ENCODE results near the gene RFX4. TPM values are rescaled to one million over a fixed set of nuclear protein-coding genes. Genes with fewer than 3 reads are reported as not detected.

RFX4 gene
- total RNA-seq, 1 experiment from 2014 or later = not detected

DNA sequence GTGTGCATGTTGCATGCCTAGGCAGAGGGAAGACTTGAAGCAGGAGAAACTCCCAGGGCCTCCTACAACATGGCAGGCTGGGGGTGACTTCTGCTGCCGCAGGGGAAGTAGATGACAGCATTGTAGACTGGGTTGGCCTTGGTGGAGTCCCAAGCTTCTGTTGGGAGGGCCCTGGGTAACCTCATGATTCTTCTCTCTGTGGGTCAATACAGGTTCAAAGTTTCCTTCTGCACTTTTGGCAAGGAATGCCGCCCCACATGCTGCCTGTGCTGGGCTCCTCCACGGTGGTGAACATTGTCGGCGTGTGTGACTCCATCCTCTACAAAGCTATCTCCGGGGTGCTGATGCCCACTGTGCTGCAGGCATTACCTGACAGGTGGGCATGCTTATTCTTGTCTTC, 113.3 kb downstream of the RFX4 start:
- Histone ChIP-seq H3K36me3 (ENCODE audit: insufficient read depth, low read length, poor library complexity, severe bottlenecking) (no peaks in the 10 kb centered on the region), H3K27ac (ENCODE audit: low read depth, low read length, poor library complexity, severe bottlenecking) (no peak overlapping the region), H3K4me3 (ENCODE audit: low read depth, low read length, poor library complexity, severe bottlenecking) (no peak overlapping the region), H3K9me3 (ENCODE audit: low read depth, low read length, poor library complexity, severe bottlenecking) (no peaks in the 10 kb centered on the region), H3K4me1 (ENCODE audit: insufficient read depth, low read length, poor library complexity, severe bottlenecking) (no peaks in the 10 kb centered on the region), H3K27me3 (replicated peaks; ENCODE audit: insufficient read depth, low read depth, low read length, poor library complexity) (no peaks in the 10 kb centered on the region)
- intact Hi-C loops (cut with micrococcal nuclease; ENCODE audit: unreplicated experiment) = no loop called here
- BruUV-seq (replicated peaks) = no TSS peak
- CTCF ChIA-PET = no interaction called here
- DNase-seq (ENCODE audit: low spot score) = no peak
- POLR2A ChIA-PET (ENCODE audit: low non-redundant PET) = no interaction called here
- TF ChIP-seq EZH2 (IDR thresholded peaks at IDR 0.05; ENCODE audit: borderline replicate concordance, low read depth, low read length, poor library complexity, severe bottlenecking) = no peak
- TF ChIP-seq, protein P1, sequence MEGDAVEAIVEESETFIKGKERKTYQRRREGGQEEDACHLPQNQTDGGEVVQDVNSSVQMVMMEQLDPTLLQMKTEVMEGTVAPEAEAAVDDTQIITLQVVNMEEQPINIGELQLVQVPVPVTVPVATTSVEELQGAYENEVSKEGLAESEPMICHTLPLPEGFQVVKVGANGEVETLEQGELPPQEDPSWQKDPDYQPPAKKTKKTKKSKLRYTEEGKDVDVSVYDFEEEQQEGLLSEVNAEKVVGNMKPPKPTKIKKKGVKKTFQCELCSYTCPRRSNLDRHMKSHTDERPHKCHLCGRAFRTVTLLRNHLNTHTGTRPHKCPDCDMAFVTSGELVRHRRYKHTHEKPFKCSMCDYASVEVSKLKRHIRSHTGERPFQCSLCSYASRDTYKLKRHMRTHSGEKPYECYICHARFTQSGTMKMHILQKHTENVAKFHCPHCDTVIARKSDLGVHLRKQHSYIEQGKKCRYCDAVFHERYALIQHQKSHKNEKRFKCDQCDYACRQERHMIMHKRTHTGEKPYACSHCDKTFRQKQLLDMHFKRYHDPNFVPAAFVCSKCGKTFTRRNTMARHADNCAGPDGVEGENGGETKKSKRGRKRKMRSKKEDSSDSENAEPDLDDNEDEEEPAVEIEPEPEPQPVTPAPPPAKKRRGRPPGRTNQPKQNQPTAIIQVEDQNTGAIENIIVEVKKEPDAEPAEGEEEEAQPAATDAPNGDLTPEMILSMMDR (conservative IDR thresholded peaks at IDR 0.05; ENCODE audit: low read depth, low read length) = no peak

DNA sequence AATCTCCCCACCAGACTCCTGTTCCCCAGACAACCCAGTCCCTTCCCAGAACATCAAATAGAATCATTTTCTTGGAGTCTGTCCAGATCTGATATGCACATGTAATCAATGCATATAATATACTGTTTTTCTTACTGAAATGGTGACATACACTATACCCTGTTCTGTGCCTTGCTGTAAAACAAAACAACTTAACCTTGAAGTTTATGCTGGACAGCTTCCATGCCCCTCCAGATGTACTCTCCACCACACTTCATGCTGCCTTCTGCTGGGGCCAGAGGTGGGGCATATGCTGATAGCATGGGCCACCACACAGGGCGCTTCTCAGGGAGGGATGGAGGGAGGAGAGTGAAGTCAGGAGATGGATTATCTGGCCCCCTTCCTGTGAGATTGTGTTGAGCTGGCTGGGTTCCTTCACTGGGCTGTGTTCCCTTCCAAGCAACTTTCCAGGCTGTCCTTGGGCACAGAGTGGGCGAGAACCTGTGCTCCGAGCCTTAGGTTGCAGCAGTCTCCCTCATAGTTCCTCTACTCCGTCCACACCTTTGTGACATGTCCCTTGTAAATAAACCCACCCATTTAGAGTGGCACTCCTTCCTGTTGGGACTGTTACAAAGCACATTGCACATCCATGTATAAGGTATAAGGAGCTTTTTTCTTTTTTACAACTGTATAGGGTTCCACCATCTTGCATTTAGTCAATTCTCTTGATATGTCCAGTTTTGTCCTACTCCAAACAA, 114.0 kb downstream of the RFX4 start:
- no TSS peak for BruUV-seq (replicated peaks)
- H3K4me1 ChIP-seq (ENCODE audit: insufficient read depth, low read length, poor library complexity, severe bottlenecking) = no peaks in the 10 kb centered on the region
- H3K36me3 ChIP-seq (ENCODE audit: insufficient read depth, low read length, poor library complexity, severe bottlenecking) = no peaks in the 10 kb centered on the region
- intact Hi-C loops (cut with micrococcal nuclease; ENCODE audit: unreplicated experiment) = no loop called here
- ChIA-PET POLR2A (ENCODE audit: low non-redundant PET) (no interaction called here), CTCF (no interaction called here)
- no peaks in the 10 kb centered on the region for H3K27me3 ChIP-seq (replicated peaks; ENCODE audit: insufficient read depth, low read depth, low read length, poor library complexity)
- TF ChIP-seq EZH2 (IDR thresholded peaks at IDR 0.05; ENCODE audit: borderline replicate concordance, low read depth, low read length, poor library complexity, severe bottlenecking) = no peak
- no peak overlapping the region for H3K27ac ChIP-seq (ENCODE audit: low read depth, low read length, poor library complexity, severe bottlenecking)
- H3K9me3 ChIP-seq (ENCODE audit: low read depth, low read length, poor library complexity, severe bottlenecking) = no peaks in the 10 kb centered on the region
- H3K4me3 ChIP-seq (ENCODE audit: low read depth, low read length, poor library complexity, severe bottlenecking) = no peak overlapping the region
- DNase-seq (ENCODE audit: low spot score) = no peak

DNA sequence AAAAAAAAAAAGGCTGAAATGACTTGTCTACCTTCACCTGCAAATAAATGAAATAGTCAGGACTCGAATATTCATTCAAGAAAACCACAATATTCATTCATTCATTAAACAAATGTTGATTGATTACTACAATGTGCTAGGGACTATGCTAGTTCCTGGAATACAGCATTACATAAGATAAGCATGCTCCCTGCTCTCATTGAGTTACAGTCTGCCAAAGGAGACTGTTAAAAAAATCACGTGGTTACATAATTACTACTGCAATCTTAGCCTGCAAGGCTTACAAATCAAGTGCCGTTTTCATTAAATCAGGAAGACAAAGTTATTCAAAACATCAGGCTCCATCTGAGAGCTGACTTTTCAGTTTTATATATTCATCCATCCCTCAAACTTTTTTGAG, 121.3 kb downstream of the RFX4 start:
- Histone ChIP-seq H3K27me3 (replicated peaks; ENCODE audit: insufficient read depth, low read depth, low read length, poor library complexity) (no peaks in the 10 kb centered on the region), H3K9me3 (ENCODE audit: low read depth, low read length, poor library complexity, severe bottlenecking) (peaks cover 3% of the 10 kb centered on the region), H3K4me3 (ENCODE audit: low read depth, low read length, poor library complexity, severe bottlenecking) (no peak overlapping the region), H3K36me3 (ENCODE audit: insufficient read depth, low read length, poor library complexity, severe bottlenecking) (no peaks in the 10 kb centered on the region), H3K4me1 (ENCODE audit: insufficient read depth, low read length, poor library complexity, severe bottlenecking) (no peaks in the 10 kb centered on the region), H3K27ac (ENCODE audit: low read depth, low read length, poor library complexity, severe bottlenecking) (no peak overlapping the region)
- TF ChIP-seq EZH2 (IDR thresholded peaks at IDR 0.05; ENCODE audit: borderline replicate concordance, low read depth, low read length, poor library complexity, severe bottlenecking) = no peak
- TF ChIP-seq, protein P1 (conservative IDR thresholded peaks at IDR 0.05; ENCODE audit: low read depth, low read length) = no peak
- BruUV-seq (replicated peaks) = no TSS peak
- no peak for DNase-seq (ENCODE audit: low spot score)
- intact Hi-C loops (cut with micrococcal nuclease; ENCODE audit: unreplicated experiment) = no loop called here
- CTCF ChIA-PET = no interaction called here
- POLR2A ChIA-PET (ENCODE audit: low non-redundant PET) = no interaction called here

DNA sequence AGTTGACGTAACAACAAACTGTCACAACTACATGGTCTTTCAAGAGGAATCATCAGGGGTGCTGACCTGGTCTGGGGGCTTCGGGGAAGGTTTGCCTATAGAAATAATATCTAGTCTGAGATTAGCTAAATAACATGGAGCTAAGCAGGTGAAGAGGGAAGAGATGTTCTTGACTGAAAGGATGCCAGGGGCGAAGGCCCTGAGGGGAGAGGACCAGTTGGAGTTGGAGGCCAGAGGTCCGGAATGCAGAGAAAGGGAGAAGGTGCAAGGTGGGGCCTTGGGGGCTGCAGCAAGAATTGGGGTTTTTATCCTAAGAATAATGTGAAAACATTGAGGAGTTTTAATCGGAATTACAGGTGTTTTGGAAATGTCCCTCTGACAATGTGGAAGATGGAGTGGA, 123.2 kb downstream of the RFX4 start:
- Histone ChIP-seq H3K9me3 (ENCODE audit: low read depth, low read length, poor library complexity, severe bottlenecking) (peaks cover 3% of the 10 kb centered on the region), H3K36me3 (ENCODE audit: insufficient read depth, low read length, poor library complexity, severe bottlenecking) (no peaks in the 10 kb centered on the region), H3K27me3 (replicated peaks; ENCODE audit: insufficient read depth, low read depth, low read length, poor library complexity) (no peaks in the 10 kb centered on the region), H3K4me1 (ENCODE audit: insufficient read depth, low read length, poor library complexity, severe bottlenecking) (no peaks in the 10 kb centered on the region), H3K27ac (ENCODE audit: low read depth, low read length, poor library complexity, severe bottlenecking) (no peak overlapping the region), H3K4me3 (ENCODE audit: low read depth, low read length, poor library complexity, severe bottlenecking) (no peak overlapping the region)
- TF ChIP-seq EZH2 (IDR thresholded peaks at IDR 0.05; ENCODE audit: borderline replicate concordance, low read depth, low read length, poor library complexity, severe bottlenecking) = no peak
- TF ChIP-seq, protein P1 (conservative IDR thresholded peaks at IDR 0.05; ENCODE audit: low read depth, low read length) = no peak
- no TSS peak for BruUV-seq (replicated peaks)
- DNase-seq (ENCODE audit: low spot score) = no peak
- ChIA-PET CTCF (no interaction called here), POLR2A (ENCODE audit: low non-redundant PET) (no interaction called here)
- intact Hi-C loops (cut with micrococcal nuclease; ENCODE audit: unreplicated experiment) = no loop called here

All from A673 (cell line).